GM18858 (cell line): ENCODE measurements around the gene SV2B.

Source experiments
- ATAC-seq: cut with Tn5 transposase; IDR thresholded peaks from one replicate; pipeline ENCODE4 v1.9.1; 2021; ENCODE audit not compliant: unreplicated experiment

SV2B gene

DNA sequence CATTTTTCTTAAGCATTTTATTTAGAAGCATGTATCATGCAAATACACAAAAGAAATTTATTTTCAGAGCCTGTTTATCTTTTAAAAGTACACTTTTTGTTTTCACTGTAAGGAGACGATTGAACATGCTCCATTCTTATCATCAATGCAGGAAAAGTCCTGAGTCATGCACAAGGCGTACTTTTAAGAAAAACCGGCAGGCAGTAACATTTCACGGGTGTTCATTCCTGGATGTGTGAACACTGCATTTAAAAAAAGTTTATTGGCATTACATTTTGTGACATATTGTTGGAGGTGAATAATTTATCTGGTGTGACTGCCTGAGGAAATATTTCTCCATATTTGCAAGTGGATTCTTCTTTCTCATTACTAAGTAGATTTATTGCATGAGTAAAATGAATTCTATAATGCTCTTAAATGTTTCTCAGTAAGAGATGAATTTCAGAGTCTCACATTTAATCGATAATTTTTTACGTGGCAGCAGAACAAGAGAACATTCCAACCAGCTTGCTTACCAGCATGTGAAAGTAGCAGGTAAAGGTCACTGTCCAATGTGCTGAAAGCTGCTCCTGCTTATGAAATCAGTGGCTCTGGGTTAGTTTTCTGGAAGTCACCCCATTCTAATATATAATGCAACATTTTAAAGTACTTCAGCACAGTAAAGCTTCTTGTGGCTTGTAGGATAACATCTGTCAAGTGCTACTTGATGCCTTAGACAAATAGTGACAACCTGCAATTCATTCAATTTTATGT is 87.0 kb downstream of the SV2B start:
- no peak for ATAC-seq

DNA sequence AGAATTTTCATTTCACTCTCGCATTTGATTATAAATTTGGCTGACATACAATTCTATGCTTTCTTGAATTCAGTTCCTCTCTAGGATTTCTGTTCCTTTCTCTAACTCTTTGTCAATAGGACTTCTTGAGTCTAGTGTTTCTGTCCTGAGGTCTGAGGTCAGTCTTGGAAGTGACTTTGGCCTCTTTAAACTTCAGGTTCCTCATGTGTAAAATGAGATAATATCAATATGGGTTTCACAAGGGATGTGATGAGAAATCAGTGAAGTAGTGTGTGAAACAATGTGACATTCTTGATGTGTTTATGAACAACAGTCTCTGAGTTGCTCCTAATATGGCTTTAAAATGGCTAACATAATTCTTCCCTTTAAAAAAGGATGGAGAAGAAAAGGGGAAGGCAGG is 92.2 kb downstream of the SV2B start:
- no peak for ATAC-seq

DNA sequence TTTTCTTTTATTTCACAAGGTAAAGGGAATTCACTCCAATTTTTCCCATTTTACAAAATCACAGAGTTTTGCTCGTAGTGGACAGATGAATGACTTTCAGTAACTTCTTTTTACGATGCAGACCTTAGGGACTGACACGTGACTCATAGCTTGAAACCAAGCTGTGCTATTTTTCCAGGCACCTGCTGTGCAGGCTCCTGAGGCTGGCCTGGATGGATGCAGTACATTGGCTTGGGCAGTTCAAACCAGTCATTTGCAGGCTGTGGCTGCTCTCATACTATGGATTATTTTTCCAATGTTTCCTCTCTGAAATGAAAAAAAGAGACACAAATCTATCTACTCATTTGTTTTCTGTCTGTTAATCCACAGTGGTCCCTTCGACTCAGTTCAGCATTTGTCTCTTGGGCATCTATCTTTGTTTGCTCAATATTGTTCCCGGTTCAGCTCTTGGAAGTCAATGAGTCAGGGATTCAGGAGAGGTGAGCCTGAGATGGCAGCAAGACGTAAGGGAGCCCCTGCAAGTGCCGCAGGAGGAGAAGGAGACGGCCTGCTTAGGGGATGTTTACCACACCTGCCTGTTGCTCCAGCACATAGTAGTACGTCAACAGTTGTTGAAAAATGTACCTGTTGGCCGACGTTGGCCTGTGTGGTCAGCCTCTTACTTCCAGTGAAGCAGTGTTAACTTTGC is 92.8 kb downstream of the SV2B start:
- ATAC-seq, result no peak

DNA sequence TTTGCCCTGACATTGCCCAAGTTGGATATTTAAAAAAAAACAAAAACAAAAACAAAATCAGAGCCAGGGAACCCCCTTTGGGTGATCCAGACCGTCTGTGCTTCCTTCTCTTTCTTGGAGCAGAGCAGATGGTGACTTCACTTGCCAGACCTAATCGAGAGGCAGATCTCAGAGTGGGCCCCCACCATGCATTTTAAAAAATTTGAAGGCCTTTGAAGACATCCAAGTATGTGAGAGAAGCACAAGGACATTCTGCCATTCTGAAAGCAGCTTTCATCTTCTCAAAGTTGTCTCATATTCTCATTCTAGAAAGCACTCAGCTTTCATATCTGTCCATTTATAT is 93.3 kb downstream of the SV2B start:
- ATAC-seq, result no peak

DNA sequence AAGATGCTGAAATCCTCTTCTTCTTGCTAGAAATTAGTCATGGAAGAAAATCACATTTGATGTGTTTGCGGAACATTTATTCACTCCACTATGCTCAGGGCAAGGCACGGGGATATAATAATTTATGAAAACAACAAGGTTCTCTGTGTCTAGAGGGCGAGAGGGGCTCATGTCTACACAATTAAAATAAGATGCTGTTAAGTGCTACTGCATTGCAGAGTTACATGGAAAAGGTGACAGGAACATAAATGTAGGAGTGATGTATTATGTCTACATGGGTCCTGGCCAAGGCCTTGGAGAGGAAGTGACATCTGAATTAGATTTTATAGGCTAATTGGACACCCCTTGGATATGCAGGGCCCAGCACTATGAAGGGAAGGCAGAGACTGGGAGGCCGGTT is 96.1 kb downstream of the SV2B start:
- ATAC-seq, result no peak

DNA sequence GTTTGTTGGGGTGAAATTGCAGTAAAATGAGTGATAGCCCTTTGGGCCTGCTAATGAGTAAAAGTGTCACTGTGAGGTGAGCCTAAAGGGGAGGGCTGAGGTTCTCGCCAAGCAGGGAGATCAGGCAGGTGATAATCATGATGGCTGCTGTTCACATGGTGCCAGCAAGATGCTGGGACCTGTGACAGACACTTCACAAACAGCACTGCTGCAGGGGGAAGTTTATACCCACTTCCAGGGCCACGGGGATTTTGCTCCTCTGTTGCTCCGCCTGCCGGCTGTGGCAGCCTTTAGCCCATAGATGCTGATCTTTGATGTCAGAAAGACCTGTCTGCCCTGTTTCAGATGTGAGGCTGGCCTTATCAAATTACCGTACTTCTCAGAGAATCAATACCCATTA is 96.7 kb downstream of the SV2B start:
- no peak for ATAC-seq

DNA sequence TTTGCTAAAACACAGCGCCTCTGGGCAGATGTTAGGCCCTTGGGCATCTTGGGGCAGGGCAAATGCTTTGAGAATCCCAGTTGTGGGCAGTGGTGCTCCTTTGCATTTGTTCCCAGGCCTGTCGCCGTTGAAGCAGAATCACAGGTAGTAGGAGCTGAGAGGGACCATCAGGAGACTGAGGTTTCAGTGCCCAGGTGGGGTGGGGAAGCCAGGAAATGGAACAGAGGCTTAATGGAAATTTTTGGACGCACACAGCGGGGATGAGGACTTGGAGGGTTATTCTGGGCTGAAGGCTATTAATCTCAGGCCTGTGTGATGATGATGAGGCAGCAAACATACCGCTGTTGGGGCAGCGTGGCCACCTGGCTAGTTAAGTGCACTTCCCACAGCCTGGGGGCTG is 99.5 kb downstream of the SV2B start:
- ATAC-seq, result no peak

DNA sequence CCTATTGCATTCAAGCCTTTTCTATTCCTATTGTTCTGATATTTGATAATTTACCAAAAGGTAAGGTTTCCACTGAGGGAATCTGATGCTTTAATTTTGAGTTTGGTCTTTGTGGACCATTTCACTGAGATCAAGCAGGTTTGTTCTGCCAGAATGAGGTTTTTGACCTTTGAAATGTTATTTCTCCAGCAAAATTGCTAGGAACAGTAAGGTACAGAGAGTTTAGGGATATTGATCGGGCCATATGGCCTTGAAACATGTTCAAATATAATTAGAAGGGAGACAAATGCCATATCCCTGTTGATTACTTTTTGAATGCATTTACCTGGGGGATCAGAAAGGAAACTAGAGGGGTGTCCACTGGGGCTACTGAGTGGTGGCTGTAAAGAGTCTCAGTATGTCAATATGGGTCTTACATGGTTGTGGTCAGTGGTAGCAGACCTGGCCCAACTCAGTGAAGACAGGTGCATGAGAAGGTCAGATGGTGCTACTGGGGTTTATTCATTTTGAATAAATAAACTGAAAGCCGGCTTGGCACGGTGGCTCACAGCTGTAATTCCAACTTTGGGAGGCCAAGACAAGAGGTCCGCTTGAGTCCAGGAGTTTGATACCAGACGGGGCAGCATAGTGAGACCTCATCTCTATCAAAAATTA is 100.2 kb downstream of the SV2B start:
- no peak for ATAC-seq

DNA sequence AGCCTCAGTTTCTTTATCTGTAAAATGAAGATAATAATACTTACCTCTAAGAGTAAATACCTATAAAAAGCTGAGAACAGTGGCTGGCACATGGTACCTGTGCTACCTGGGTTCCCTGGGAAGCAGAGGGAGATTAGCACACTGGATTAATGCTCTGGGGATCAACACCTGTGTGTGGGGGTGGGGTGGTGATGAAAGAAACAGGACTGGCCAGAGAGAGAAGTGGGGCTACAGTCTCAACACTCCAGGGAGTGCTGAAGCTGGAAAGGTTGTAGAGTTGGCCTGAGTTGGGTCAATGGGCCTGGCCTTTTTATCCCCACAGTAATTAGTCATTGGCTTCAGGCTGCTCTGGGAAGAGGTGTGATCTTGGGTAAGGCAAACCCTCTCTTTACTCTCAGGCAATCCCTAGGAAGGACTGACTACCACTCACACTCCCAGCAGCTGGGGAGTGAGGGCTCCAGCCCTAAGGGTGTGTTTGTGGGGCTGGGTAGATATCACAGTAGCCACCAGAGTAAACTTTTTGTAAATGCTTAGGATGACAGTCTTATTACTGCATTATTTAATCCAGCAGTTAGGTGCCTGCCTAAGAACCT is 102.5 kb downstream of the SV2B start:
- ATAC-seq, result no peak

DNA sequence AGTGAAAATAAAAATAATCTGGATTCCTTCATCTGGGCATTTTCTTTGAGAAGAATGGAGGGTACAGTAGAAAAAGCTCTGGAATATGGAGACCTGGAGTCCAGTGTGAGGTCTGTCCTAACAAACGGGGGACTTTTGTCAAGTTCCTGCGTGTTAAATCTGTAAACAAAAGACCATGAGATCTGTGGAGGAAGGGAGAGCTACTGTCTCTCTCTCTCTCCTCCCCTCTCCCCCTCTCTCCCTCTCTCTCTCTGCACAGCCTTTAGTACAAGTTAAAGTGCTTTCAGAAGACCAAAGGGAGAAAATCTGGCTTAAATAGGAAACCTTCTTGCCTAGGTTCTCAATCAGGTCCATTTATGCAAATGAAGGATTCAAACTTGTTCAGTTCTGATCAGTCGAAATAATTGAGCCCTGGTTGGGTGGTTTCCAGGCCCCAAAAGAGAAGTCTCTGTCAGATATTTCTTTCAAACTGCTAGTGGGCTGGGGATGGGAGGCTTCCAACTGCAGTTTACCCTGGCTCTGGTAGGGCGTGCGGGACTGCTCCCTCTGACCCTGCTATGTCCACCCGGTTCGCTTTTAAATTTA is 103.7 kb downstream of the SV2B start:
- no peak for ATAC-seq

DNA sequence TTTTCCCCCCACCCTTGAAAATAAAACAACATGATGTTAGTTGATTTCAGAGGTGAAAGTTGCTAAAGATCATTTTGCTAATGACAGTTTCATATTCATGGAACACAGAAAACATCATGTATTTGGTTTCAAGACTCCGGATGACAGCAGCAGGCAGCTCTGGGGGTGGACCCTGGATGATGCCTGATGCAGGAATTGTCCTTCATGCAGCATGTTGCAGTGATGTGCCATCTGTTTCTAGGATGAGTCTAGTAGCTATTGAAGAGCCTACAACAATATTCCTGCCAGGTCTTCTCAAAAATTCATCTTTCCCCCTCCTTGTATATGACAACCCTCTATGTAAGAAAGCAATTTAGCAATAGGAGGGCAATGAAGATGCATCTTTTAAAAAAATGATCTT is 108.3 kb downstream of the SV2B start:
- no peak for ATAC-seq

DNA sequence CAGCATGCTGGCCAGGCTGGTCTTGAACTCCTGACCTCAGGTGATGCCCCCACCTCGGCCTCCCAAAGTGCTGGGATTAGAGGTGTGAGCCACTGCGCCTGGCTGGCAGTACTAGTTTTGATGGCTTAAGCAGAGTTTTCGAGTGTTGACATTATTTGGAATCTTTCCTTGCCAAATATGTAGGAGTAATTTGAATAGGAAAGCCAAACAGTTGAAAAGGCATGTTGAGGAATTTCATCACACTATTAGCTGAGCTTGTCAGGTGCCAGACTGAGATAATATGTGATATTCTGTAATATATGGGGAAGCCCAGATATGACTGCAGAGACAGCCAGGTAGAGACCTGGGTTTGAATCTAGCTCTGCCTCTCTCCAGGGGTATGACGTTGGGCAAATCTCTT is 109.3 kb downstream of the SV2B start:
- no peak for ATAC-seq

DNA sequence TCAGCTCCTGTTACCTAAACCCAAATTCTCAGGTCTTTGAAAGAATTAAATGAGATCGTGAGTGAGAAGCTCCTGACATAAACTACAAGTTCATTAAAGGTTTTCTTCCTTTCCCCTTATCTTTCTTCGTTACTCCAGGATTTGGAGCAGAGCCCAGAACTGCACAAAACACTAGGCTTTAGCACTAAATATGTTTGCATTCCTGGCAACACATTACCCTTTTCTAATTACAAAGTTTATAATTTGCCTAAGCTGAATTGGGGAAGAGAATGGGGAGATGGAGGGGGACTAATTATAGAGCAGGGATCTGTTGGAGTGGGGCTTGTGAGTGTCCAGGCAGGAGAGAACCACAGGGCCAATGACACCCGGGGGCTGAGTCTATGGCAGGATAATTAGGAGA is 109.7 kb downstream of the SV2B start:
- no peak for ATAC-seq

DNA sequence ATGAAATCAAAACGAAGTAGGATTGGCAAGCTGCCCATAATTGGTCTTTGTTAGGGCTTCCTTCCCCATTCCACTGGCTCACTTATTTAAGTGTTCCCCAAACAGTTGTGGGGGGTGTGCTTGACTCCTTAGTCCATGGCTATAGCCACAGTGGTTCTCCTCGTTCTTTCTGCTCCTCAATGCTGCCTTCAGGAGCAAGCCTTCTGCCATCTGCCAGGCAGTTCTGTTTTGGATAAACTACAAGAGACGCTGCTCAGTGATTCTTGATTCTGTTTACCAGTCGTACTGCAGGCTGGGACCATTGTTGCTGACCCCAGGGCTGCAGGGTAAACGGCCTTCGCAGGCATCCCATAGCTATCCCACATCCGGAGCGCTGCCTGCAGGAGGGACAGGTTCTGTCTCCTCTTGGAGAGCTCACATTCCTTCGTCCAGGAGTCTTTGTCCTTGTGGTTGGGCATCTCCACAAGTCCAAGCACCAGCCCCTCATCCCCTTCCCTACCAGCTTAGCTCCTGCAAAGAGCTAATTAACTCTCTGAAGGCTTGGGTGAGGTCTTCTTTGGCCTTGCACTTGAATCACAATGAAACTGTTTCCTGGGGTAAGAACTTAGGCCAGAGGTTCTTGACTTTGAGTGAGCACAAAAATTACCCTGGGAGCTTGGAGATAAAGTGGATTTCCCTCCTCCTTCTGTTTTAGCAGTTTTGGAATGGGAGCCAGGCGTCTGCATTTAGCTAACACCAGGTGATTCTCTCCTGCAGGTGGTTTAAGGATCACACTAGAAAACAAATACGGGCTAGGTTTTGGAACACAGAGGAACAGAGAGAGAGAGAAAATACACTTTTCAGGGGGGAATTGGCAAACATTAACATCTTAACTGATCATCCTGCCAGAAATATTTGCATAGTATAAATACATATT is 114.9 kb downstream of the SV2B start:
- ATAC-seq, result no peak

DNA sequence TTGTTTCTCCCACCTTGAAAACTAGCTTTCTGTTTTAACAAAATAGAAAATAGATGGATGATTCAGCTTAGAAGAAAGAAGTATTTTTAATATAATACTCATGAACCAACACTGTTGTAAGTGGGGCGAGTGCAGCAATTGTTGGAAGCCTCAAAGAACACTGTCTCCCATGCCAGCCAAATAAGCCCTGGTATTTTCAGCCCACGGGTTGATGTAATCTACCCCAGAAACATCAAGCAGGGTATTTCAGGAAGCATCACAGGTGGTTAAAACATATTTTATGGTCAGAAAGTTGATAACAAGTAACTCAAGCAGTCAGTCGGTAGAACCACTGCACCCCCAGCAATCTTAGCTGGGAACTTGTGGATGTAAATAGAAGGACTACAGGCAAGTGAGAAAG is 115.9 kb downstream of the SV2B start:
- no peak for ATAC-seq

DNA sequence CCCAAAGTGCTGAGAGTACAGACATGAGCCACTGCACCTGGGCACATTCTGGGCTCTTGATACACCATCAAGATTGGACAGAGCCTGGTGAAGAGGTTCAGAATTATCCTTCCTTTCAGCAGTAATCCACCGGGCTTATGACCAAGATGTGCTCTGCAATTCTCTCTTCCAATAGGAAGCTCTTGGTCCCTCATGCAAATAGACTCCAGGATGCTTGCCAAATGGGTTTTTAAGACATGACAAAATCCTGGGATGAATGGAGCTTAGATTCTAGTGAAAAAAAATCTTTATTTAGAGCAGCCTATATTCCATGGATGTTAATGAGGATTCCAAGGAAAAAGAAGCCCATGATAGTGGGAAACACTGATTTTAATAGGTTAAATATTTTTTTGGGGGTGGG is 119.1 kb downstream of the SV2B start:
- ATAC-seq, result no peak

DNA sequence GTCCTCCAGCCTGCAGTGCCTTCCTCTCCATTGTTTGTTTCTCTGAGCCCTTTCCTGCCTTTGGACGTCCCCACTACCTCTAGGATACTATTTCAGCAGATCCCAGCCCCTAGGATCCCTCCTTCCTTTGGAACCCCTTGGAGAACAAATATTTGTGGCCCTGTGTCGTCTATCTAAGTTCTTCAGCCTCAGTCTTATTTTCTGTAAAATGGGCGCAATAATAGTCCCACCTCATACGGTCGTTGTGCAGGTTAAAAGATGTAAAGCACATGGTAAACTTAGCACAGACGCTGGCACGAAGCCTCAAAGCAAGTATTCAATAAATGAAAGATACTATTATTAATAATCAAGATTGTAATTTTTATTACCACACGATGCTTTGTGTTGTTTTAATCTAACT is 122.0 kb downstream of the SV2B start:
- ATAC-seq, result no peak

DNA sequence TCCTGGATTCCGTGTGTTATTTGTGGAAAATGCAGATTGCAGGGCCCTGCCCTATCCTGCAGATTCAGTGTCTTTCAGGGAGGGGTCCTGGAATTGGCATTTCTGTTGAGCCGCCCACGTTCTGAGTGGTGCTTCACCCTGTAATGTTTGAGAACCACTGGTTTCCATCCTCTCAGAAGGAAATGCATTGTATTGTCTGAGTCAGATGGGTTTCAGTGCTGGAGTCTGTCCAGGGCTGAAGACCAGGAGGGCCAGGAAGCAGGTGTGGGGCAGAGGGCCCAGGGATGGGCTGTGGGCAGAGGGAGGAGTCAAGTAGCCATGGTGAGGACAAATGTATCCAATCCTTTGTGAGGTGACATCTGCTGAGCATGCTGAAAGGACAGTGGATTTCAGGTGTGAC is 123.8 kb downstream of the SV2B start:
- ATAC-seq, result no peak

DNA sequence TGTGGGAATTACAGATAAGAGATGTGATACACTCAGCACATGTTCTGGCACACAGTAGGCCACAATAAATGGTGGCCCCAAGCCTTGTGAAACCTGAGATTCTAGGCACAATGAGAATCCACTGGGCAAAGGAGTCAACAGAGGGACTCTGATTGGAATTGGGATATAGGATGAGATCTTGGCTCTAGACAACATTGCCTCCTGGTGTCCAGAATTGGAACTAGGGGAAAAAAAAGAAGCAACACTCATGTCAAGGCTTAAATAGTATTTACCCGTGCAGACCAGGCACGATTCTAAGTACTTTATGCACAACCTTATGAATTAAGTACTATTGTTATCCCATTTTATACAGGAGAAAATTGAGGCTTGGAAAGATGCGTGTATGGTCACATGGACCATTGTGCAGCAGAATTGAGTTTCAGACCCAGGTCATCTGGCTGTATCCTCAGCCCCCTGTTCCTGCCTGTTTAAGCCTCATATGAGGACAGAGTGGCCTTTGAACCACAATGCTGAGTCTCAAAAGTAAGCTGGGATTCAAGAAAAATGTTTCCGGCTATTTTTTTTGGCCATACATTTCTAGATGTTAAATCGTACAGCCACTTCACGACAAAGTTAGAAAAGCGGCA is 124.8 kb downstream of the SV2B start:
- ATAC-seq, result no peak

DNA sequence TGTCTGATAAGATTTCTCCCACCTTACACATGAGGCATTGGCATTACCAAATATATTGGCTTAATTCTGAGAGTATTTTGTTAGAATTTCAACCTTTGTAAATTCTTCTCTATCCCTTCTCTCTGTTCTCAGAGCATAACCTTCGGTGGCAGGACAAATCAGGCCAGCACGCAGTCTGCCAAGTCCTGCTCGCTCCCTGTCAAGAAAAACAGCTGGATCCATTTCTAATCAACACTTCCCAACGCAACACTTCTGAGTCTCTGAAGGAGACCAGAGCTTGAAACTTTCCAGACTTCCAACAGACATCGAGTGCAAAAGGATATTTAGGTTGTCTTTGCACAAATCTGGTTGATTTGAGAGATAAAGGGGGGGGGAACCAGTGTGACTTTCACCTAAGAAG is 125.7 kb downstream of the SV2B start:
- no peak for ATAC-seq
